ENCODE data around the gene CBLL1. TPM values are rescaled to one million over a fixed set of nuclear protein-coding genes. Genes with fewer than 3 reads are reported as not detected.

Gene CBLL1
- total RNA-seq, 1 experiment from 2014 or later, result 35.0 TPM

GRCh38 chr7:107712896-107713295 lies 31.0 kb upstream of the CBLL1 start (continued):
- no peak for TF ChIP-seq TCF7L2 (IDR thresholded peaks at IDR 0.05; ENCODE audit: borderline replicate concordance, extremely low read depth, insufficient read depth, insufficient read length)

- Histone ChIP-seq H3K27ac (ENCODE audit: low read depth, low read length) (no peak overlapping the region), H3K9ac (ENCODE audit: low read length) (no peak overlapping the region), H3K4me2 (ENCODE audit: low read length) (no peak overlapping the region), H3K4me1 (ENCODE audit: control insufficient read depth in 1 of 2, insufficient read depth in 2 of 2, low read length in 2 of 2) (peaks cover 3 to 7% of the 10 kb centered on the region in 2 experiments; a peak in 2 of 4 replicates), H3K79me2 (ENCODE audit: insufficient read depth, low read length) (no peaks in the 10 kb centered on the region), H2AFZ (ENCODE audit: low read depth, low read length, poor library complexity, severe bottlenecking) (no peak overlapping the region), H3K9me3 (ENCODE audit: control insufficient read depth in 1 of 2, insufficient read depth in 1 of 2, low read depth in 1 of 2, low read length in 2 of 2) (no peaks in the 10 kb centered on the region), H3K9me2 (ENCODE audit: insufficient read depth) (no peaks in the 10 kb centered on the region), H3K36me3 (ENCODE audit: control insufficient read depth in 1 of 2, insufficient read depth in 2 of 2, low read length in 2 of 2) (no peaks in the 10 kb centered on the region), H4K20me1 (ENCODE audit: insufficient read depth) (no peaks in the 10 kb centered on the region), H3K4me3 (replicated peaks in 1 of 2; ENCODE audit: low read depth in 1 of 2, low read length in 2 of 2) (no peak overlapping the region), H3K27me3 (ENCODE audit: insufficient read depth, low read length) (no peaks in the 10 kb centered on the region)
- ChIA-PET RAD21 (ENCODE audit: low non-redundant PET in 1 of 2, low total read pairs in 2 of 2, uncharacterized antibody in 2 of 2, unreplicated experiment in 2 of 2) (no interaction called here), POLR2A (no interaction called here), CTCF (no interaction called here)
- intact Hi-C loops (cut with micrococcal nuclease), result no loop called here
- ATAC-seq (peak; percentile 46; the same call in 1 of the 2 replicates), DNase-seq (ENCODE audit: low read depth, low spot score) (no peak)
- BruUV-seq (replicated peaks), result no TSS peak
- TF ChIP-seq RAD21 (IDR thresholded peaks at IDR 0.05; ENCODE audit: low read depth), result no peak
These were observed 28.4 kb upstream of the CBLL1 start for GRCh38 chr7:107715531-107715930.

GRCh38 chr7:107718456-107719193 lies 25.3 kb upstream of the CBLL1 start:
- DNase-seq (ENCODE audit: low read depth, low spot score) (no peak), ATAC-seq (peak; percentile 42; the same call in 1 of the 2 replicates)
- Histone ChIP-seq H3K36me3 (ENCODE audit: control insufficient read depth in 1 of 2, insufficient read depth in 2 of 2, low read length in 2 of 2) (no peaks in the 10 kb centered on the region), H3K27ac (ENCODE audit: low read depth, low read length) (no peak overlapping the region), H3K4me1 (ENCODE audit: control insufficient read depth in 1 of 2, insufficient read depth in 2 of 2, low read length in 2 of 2) (peaks cover 3 to 7% of the 10 kb centered on the region in 2 experiments; a peak in 2 of 4 replicates), H3K79me2 (ENCODE audit: insufficient read depth, low read length) (no peaks in the 10 kb centered on the region), H4K20me1 (ENCODE audit: insufficient read depth) (no peaks in the 10 kb centered on the region), H3K27me3 (ENCODE audit: insufficient read depth, low read length) (no peaks in the 10 kb centered on the region), H3K9ac (ENCODE audit: low read length) (no peak overlapping the region), H3K4me2 (ENCODE audit: low read length) (0 out of 2 replicates have a peak overlapping the region, but pooled peaks have one; percentile 18), H2AFZ (ENCODE audit: low read depth, low read length, poor library complexity, severe bottlenecking) (no peak overlapping the region), H3K9me3 (ENCODE audit: control insufficient read depth in 1 of 2, insufficient read depth in 1 of 2, low read depth in 1 of 2, low read length in 2 of 2) (no peaks in the 10 kb centered on the region), H3K4me3 (replicated peaks in 1 of 2; ENCODE audit: low read depth in 1 of 2, low read length in 2 of 2) (no peak overlapping the region), H3K9me2 (ENCODE audit: insufficient read depth) (no peaks in the 10 kb centered on the region)
- intact Hi-C loops (cut with micrococcal nuclease), result no loop called here
- no TSS peak for BruUV-seq (replicated peaks)
- TF ChIP-seq SP1 (IDR thresholded peaks at IDR 0.05; ENCODE audit: low read depth) (no peak), ELF1 (IDR thresholded peaks at IDR 0.05; ENCODE audit: borderline replicate concordance, low read depth) (no peak), EZH2phosphoT487 (IDR thresholded peaks at IDR 0.05; ENCODE audit: borderline replicate concordance) (no peak), CTCF (IDR thresholded peaks at IDR 0.05 in 2 of 3, conservative IDR thresholded peaks at IDR 0.05 in 1 of 3; ENCODE audit: borderline replicate concordance in 1 of 3, insufficient read depth in 1 of 3, low read depth in 2 of 3, low read length in 2 of 3) (no peak), JUND (IDR thresholded peaks at IDR 0.05) (no peak), FOSL1 (IDR thresholded peaks at IDR 0.05; ENCODE audit: low read depth) (no peak), YY1 (IDR thresholded peaks at IDR 0.05; ENCODE audit: extremely low read depth, insufficient replicate concordance, low read depth, low read length) (no peak), RAD21 (IDR thresholded peaks at IDR 0.05; ENCODE audit: low read depth) (no peak), ZFX (IDR thresholded peaks at IDR 0.05) (no peak), SRF (IDR thresholded peaks at IDR 0.05; ENCODE audit: low read depth) (no peak), MAX (IDR thresholded peaks at IDR 0.05) (no peak), ZBTB33 (IDR thresholded peaks at IDR 0.05; ENCODE audit: extremely low read depth, insufficient replicate concordance, low read length) (no peak), CBX3 (IDR thresholded peaks at IDR 0.05; ENCODE audit: low read depth) (no peak), POLR2A (IDR thresholded peaks at IDR 0.05; ENCODE audit: borderline replicate concordance, extremely low read depth, insufficient read depth, insufficient read length) (no peak)
- CTCF ChIA-PET, result no interaction called here
- POLR2A ChIA-PET, result no interaction called here
- RAD21 ChIA-PET (ENCODE audit: low non-redundant PET in 1 of 2, low total read pairs in 2 of 2, uncharacterized antibody in 2 of 2, unreplicated experiment in 2 of 2), result no interaction called here
